GM18505 (cell line): ENCODE results near the gene BMF.

Source experiments
- ATAC-seq: cut with Tn5 transposase; IDR thresholded peaks from one replicate; pipeline ENCODE4 v1.9.1; 2021; ENCODE audit not compliant: unreplicated experiment
- POLR2A ChIP-seq: IDR thresholded peaks from 4 replicates; pipeline ENCODE4 v1.6.1; 2011; ENCODE audit warnings: borderline replicate concordance; ENCODE audit not compliant: insufficient read depth, insufficient read length; ENCODE audit errors: extremely low read depth

Gene BMF

DNA sequence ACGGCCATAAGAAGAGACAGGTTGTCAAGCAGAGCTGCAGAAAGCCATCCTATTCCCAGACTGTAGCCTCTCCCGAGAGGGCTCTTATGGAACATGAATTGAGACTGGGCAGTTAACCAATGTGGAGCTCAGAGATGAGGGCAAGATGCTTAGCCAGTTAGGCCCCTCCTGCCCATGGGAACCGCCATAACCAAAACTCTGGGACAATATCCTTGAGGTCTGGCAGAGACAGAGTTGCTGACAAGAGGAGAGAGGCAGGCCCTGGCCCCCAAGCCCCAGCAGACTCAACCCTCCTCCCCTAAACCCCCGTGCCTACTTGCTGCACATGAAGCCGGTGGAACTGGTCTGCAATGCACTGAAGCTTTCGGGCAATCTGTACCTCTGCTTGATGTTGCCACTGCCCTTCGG is 4.8 kb downstream of the BMF start:
- no peak for ATAC-seq
- TF ChIP-seq POLR2A = no peak

DNA sequence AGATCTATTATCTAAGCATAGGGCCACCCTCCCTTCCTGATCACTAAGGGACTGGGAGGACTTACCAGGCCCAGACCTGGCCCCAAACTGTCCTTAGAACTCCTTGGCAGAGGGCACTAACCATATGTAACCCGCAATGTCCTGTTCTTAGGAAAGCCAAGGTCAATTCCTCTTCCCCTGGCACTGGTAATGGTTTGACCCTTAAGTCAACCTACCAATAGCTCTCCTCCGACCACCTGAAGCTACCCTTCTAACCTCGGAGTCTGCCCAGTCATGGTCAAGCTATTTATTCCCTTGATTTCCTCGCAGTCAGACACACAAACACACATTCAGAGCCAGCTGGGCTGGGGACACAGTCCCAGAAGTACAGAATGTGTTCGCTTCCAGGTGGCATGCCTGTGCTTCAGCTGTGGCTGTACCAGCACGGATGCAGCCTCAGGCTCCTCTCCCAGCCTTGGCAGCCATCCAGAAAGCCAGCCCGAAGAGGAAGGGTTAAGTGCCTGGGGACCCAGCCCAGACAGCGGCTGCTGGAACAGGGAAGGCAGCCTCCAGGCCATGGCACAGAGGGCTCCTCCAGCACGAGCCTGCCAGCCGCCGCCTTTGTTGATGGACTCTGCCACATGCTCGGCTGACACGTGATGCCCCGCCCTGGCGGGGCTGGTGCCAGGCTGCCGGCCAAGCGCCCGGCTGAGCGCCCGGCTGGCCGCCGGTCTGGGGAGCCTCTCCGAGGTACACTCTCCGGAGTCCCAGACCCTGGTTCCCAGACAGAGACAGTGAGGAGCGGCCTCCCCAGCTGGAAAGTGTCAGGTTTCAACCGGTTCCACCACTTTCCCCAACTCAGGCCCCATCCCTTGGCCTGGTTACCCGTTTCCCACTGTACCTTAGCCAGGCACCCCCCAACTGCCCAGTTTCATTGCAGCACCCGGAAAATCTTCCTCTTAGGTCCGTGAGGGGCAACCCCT is 5.5 kb downstream of the BMF start:
- no peak for TF ChIP-seq POLR2A

DNA sequence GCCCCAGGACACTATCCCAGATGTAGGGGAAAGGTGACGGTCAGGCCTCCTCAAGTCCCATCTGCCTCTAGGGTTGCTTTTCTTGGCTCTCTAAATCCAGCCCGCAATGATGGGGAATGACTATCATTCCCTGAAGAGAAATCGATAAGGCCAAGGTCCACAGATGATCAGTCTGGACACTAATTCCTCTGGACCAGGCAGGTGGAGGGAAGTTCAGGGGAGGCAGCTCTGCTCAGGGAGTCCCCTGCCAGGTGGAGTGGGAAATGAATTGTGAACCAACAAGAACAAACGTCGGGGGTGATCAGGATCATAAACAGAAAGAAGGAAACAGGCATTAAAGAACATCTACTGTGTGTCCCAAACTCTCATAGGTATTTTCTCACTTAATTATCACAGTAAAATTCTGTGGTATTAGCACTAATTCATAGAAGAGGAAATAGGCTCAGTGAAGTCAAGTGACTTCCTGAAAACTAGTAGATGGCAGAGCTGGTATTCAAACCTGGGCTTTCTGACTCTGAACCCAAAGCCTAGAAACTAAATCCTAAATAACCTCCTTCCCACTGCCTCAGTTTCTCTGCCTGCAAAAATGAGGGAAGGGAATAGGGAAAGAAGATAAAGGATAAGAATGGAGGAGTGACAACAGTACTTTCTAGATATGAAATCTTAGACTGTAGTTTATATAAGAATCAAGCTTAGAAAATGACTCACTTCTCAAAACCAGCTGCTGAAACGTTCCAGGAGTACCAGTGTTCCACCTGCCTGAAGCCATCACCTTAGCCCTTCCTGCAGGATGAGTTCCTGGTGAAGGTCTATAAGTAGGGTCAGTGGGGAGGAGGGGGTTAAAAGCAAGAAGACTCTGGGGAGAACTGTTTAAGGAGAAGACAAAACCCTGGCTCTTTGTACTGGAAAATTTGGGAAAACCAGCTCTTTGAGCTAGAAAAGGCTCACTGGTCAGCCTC is 7.5 kb downstream of the BMF start:
- no peak for ATAC-seq
- peak; percentile 28 for TF ChIP-seq POLR2A

More for the DNA sequence above, 5.5 kb downstream of the BMF start:
- no peak for ATAC-seq

DNA sequence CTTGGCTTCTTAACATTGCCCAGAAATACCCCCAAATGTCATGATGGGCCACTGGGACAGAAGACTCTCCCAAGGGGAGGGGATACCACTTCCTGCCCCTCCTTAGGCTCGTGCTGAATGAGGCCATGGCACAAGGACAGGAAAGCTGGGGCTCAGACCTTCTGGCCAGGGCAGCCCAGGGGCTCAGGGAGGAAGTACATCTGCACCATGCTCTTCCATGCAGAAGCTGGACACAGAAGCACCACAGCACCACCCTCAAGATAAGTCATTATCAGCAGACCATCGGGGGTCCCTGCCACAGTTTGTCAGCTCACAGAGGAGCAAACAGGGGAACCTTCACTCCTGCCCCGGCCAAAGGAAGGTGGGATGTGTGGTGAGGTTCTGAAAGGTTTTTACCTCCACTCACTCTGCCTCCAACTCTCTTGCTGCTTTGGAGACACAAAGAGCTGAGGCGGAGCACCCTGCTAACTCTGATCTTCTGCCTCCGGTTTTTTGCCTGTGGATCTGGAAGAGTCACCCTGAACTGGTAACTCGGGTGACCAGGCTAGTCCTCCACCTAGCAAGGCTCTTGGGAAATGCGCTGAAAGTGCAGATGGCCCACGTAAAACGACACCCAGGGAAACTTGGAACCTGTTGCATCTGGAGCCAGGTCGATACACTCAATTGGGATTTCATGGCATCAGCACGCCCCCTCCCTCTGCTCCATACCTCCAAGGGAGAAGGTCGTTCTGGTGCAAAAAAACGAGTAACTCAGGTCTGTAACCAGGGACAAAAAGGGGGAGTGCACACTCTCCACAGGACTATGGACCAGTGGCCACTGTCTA is 8.3 kb downstream of the BMF start:
- ATAC-seq = no peak
- TF ChIP-seq POLR2A = no peak

DNA sequence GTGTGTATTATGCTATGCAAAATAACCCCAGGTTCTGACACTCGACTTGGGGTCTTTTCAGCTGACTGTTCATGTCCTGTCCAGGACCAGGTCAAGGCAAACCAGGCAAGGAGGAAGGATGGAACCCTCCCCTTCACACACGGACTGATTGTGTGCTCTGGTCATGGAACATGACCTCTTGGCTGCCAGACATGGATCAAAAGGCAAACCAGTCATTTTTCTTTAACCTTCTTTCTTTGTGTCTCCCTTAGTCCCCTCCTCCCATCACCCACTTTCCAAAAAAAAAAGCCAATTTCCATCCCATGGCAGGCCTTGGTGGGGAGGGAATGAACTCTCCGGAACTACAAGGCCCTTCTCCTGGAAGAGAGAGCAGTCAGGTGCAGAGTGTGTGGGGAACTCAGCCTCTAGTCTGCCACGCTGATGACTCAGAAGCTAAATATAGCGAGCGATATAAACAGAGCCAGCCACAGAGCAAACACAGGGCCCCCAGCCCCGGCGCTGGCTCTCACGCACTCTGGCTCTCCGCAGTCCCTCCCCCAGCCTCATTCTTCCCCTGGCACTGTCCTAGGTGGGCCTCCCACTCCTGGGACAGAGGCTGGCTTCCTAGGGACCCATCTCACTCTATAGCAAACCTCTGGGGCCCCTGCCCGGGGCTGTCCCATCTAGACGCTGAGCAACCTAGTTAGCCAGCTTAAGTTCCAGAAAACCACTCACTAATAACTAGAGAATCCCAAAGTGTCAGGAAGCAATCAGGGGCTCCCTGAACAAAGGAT is 10.0 kb downstream of the BMF start:
- peak; percentile 69 for TF ChIP-seq POLR2A

DNA sequence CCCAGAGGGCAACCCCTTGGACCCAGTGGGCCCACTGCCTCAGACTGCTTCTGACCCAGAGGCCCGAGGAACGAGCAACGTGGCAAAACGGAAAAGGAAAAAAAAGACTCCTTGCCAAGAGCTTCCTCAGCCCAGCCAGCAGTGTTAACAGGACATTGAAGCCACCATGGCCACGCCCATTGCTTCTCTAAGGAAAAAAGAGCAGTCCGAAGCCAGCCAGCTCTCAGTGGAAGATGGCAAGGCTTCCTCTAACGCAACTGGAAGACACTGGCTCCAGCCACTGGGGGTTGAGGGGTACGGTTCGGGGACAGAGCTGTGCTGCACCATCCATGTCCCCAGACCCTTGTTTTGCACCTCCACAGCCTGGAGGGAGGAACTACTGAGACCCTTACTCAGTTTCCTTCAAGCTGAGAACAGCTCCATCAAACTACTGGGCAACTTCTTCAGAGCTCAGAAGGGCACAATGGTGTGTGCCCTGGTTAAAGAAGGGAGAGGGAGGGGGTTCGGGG is 10.7 kb downstream of the BMF start:
- no peak for ATAC-seq
- TF ChIP-seq POLR2A = peak; percentile 29

More for the DNA sequence above, 10.0 kb downstream of the BMF start:
- ATAC-seq = peak; percentile 71

DNA sequence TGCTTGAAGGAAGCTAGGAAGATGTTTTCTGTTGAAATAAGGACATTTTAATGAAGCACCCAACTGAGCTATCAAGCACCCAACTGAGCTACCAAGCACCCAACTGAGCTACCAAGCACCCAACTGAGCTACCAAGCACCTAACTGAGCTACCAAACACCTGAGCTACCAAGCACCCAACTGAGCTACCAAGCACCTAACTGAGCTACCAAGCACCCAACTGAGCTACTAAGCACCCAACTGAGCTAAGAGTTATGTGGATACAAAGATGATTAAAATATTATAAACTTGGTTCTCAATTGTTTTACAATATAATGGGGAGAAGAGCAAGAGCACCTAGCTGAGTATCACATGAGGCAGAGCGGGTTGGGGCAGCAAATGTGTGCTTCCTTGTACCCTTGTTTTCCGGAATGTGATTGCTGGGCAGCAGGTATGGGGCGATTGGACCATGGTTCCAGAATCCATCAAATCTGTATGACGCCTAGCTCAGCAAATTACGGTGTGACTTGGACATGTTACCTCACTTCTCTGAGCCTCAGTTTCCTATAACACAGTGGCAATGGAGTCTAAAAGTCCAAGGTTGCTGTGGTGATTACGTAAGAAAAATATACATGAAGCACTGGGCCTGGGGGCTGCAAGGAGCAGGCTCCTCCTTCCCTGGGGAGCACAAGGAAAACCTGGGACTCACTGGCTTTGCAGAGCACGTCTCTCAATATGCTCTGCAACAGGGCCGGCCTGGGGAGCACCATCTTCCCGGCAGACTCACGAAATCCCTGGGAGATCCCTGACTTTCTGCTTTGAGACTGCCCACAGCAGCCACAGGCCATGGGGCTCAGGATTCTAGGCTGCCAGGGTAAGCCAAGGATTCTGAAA is 11.3 kb downstream of the BMF start:
- no peak for ATAC-seq
- no peak for TF ChIP-seq POLR2A

DNA sequence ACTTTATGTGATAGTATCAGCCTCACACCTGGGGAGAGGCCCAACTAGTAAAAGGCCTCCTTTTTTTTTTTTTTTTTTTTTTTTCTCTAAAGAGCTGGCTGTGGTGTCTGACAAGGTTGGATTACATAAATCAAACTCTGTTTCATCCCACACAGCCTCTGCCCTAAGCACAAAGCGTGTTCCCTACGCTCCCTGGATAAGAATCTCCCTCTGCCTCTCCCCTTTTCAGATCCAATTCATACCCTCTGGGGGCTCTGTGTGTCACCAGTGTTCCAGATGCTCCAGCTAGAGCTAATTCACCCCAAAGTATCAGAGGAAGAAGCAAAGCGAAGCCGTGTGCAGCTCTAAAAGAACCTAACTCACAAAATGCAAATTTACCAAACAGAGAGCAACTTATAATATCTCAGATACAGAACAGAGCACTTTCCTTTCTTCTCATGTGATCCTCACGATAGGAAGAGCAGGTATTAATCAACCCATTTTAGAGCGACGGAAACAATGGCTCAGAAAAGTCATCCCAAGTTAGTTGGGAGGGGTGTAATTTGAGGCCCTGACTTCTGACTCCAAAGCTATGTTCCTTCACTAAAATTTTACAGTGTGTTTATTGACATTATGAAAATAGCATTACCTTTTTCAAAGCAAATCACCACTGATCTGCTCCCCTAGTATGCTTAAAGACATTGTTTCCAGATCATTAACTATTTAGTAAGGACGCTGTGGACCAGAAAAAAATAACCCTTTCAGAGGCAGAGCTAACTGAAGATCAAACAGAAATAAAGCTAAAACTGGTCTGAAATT is 12.4 kb downstream of the BMF start:
- peak; percentile 60 for TF ChIP-seq POLR2A
- ATAC-seq = no peak

DNA sequence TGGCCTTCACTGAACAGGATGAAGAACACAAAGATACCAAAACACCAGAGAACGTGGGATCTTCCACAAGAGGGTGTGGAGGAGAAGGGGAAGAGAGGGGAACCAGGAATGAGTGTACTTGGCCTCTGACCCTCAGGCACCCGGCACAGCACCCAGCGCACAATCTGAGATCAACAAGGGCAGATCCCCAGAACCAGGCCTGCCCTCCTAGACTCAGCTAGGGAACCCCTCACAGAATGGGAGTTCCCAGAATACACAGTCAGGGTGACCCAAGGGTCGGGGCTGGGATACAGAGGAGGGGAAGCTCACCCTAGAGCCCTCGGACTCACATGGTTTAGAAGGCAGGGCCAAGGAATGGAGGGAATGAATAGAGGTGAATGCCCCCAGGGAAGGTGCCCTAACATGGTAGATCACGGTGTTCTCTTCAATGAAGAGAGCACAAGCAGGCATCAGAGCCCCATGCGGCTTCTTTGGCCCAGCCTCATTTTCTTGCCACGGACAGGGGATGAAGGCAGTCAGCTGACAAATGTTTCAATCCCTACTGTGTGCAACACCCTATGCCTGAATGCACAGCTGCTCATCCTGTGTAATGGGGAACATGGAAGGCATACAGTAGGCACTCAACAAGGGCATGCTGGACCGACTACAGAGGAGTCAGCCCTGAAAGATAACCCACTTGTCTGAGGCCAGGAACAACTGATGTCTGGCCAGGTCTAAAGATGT is 13.1 kb downstream of the BMF start:
- no peak for ATAC-seq

DNA sequence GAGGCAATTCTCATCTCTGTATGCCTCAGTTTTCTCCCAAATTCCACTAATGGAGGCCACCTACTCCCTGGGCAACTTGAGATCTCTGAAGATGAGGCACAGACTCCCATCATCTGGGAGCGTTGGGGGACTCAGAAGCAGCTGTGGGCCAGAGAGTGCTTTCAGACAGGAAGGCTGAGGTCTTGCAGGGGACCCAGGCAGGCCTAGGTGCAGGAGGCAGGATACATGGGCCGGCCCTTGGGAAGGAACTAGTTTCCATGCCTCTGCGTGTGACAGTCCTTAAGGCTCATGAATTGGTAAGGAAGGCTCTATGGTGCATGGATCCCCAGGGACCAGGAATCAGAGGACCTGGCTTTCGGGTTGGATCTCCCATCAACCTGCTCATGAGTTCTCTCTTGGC is 14.5 kb downstream of the BMF start:
- no peak for TF ChIP-seq POLR2A
- no peak for ATAC-seq

More for the DNA sequence above, 13.1 kb downstream of the BMF start:
- no peak for TF ChIP-seq POLR2A
